Breast epithelium (tissue), 4 donors: ENCODE data around the gene ATP8B3. TPM values are rescaled to one million over a fixed set of nuclear protein-coding genes. Genes with fewer than 3 reads are reported as not detected.

ENCODE experiments used
- DNase-seq, 2 donors: peaks; one replicate each; pipeline ENCODE4 v3.0.0-alpha.2; 2019; ENCODE audit warnings: low spot score in 2 of 2
- H3K27ac ChIP-seq, 2 donors: fragments of 200-600 bp; sonication (generic) in 1 of 2; one replicate each; pipeline ENCODE4 v1.5.1; 2016 to 2019; ENCODE audit warnings: mild to moderate bottlenecking in 1 of 2
- H3K27me3 ChIP-seq, 2 donors: fragments of 200-600 bp; sonication (generic) in 1 of 2; one replicate each; pipeline versions ENCODE4 v1.5.1 to v1.6.0; 2017 to 2019; ENCODE audit warnings: control low read depth in 1 of 2, mild to moderate bottlenecking in 1 of 2
- H3K36me3 ChIP-seq: fragments of 200-600 bp; one replicate; pipeline ENCODE4 v1.5.1; 2019
- H3K4me1 ChIP-seq, 2 donors: fragments of 200-600 bp; sonication (generic); one replicate each; pipeline ENCODE4 v1.5.1; 2016 to 2019; ENCODE audit warnings: control low read depth in 1 of 2
- H3K4me3 ChIP-seq, 3 donors: fragments of 200-600 bp; sonication (generic); 1 replicate in 2 of 3; 2 replicates in 1 of 3; pipeline ENCODE4 v1.5.1; 2016 to 2019; ENCODE audit warnings: mild to moderate bottlenecking in 3 of 3, moderate library complexity in 2 of 3
- H3K9me3 ChIP-seq, 2 donors: fragments of 200-600 bp; sonication (generic) in 1 of 2; one replicate each; pipeline ENCODE4 v1.5.1; 2016 to 2019; ENCODE audit warnings: control low read depth in 1 of 2
- CTCF ChIP-seq, 3 donors: fragments of 450-650 bp; IDR thresholded peaks; one replicate each; pipeline ENCODE4 v1.5.1; 2016 to 2017; ENCODE audit warnings: antibody characterized with exemption in 3 of 3, mild to moderate bottlenecking in 3 of 3, moderate library complexity in 3 of 3
- POLR2A ChIP-seq: fragments of 450-650 bp; IDR thresholded peaks from one replicate; pipeline ENCODE4 v1.6.1; 2016; ENCODE audit warnings: antibody characterized with exemption, mild to moderate bottlenecking, moderate library complexity
- POLR2AphosphoS5 ChIP-seq, 3 donors: sonication (generic); formaldehyde crosslinking; IDR thresholded peaks; one replicate each; pipeline ENCODE4 v1.6.1; 2017; ENCODE audit warnings: antibody characterized with exemption in 3 of 3
- intact Hi-C: fragments of 100-400 bp; cut with DNase I; formaldehyde crosslinking; loops from one replicate; pipeline ENCODE4 v1.15.1; 2023; ENCODE audit warnings: low total_unique reads
- total RNA-seq, 3 donors: library from RNA; depleted of rRNA; stranded (reverse); fragments of >200 nt; gene quantifications; one replicate each; pipeline ENCODE4 v1.1.0, GENCODE V29; 2016

Gene ATP8B3
- total RNA-seq, 3 donors from 2014 or later = 0.66 to 1.4 (median 1.0) TPM

- no peak for TF ChIP-seq CTCF (IDR thresholded peaks at IDR 0.05)
- no peak for TF ChIP-seq POLR2A
- no peak for TF ChIP-seq POLR2AphosphoS5 (IDR thresholded peaks at IDR 0.05)
- H3K27ac ChIP-seq = no peak overlapping the region
- no peaks in the 10 kb centered on the region for H3K27me3 ChIP-seq
- peaks cover 0 to 6% of the 10 kb centered on the region in 2 donors for H3K4me1 ChIP-seq
- peaks cover 19% of the 10 kb centered on the region for H3K36me3 ChIP-seq
- intact Hi-C loops = no loop called here
- DNase-seq = no peak
- no peaks in the 10 kb centered on the region for H3K9me3 ChIP-seq
- H3K4me3 ChIP-seq = no peak overlapping the region
Observed at GRCh38 chr19:1817553-1818179, 5.6 kb upstream of the ATP8B3 start.

GRCh38 chr19:1816530-1817298, 4.6 kb upstream of the ATP8B3 start:
- intact Hi-C loops = no loop called here
- no peak overlapping the region for H3K4me3 ChIP-seq
- no peak overlapping the region for H3K27ac ChIP-seq
- no peaks in the 10 kb centered on the region for H3K27me3 ChIP-seq
- H3K9me3 ChIP-seq = no peaks in the 10 kb centered on the region
- H3K4me1 ChIP-seq = peaks cover 0 to 6% of the 10 kb centered on the region in 2 donors
- DNase-seq = no peak
- H3K36me3 ChIP-seq = peaks cover 19% of the 10 kb centered on the region
- TF ChIP-seq CTCF (IDR thresholded peaks at IDR 0.05) (no peak), POLR2AphosphoS5 (IDR thresholded peaks at IDR 0.05) (no peak), POLR2A (no peak)

- no peak for DNase-seq
- intact Hi-C loops = no loop called here
- Histone ChIP-seq H3K4me3 (no peak overlapping the region), H3K27me3 (no peaks in the 10 kb centered on the region), H3K4me1 (peaks cover 0 to 6% of the 10 kb centered on the region in 2 donors), H3K9me3 (no peaks in the 10 kb centered on the region), H3K36me3 (peaks cover 19% of the 10 kb centered on the region), H3K27ac (no peak overlapping the region)
- TF ChIP-seq POLR2AphosphoS5 (IDR thresholded peaks at IDR 0.05) (no peak), CTCF (IDR thresholded peaks at IDR 0.05) (no peak), POLR2A (no peak)
Observed at GRCh38 chr19:1815605-1816529, 3.8 kb upstream of the ATP8B3 start.

- no peak overlapping the region for H3K27ac ChIP-seq
- H3K36me3 ChIP-seq = peaks cover 19% of the 10 kb centered on the region
Observed at GRCh38 chr19:1814833-1815604, 2.9 kb upstream of the ATP8B3 start.

More at GRCh38 chr19:1814833-1815604, 2.9 kb upstream of the ATP8B3 start:
- TF ChIP-seq CTCF (IDR thresholded peaks at IDR 0.05) (no peak), POLR2AphosphoS5 (IDR thresholded peaks at IDR 0.05) (no peak), POLR2A (no peak)
- H3K4me1 ChIP-seq = peaks cover 0 to 6% of the 10 kb centered on the region in 2 donors
- no peaks in the 10 kb centered on the region for H3K9me3 ChIP-seq
- DNase-seq = no peak
- no peak overlapping the region for H3K4me3 ChIP-seq
- intact Hi-C loops = no loop called here
- no peaks in the 10 kb centered on the region for H3K27me3 ChIP-seq
